ENCODE data around the gene TSPAN5.

GRCh38 chr4:98558471-98559169 lies 99.8 kb downstream of the TSPAN5 start:
- TF ChIP-seq POLR2A (IDR thresholded peaks at IDR 0.05) (no peak), CTCF (IDR thresholded peaks at IDR 0.05) (no peak)

All from heart left ventricle (tissue), 13 donors.